Measurements from ENCODE around the gene SLC30A9.

- TF ChIP-seq GATA2 (IDR thresholded peaks at IDR 0.05; ENCODE audit: low read depth, low read length) (no peak), GATA3 (IDR thresholded peaks at IDR 0.05; ENCODE audit: low read depth, low read length) (no peak)
Observed at GRCh38 chr4:41981456-41981855, 8.9 kb upstream of the SLC30A9 start, which contains the start of gene DCAF4L1.

Measured in SH-SY5Y (cell line).